ENCODE results near the gene CWC27.

- no peak for TF ChIP-seq CTCF (tag by site-specific recombination; IDR thresholded peaks at IDR 0.05)
- no peak for TF ChIP-seq ZNF211 (tag by site-specific recombination; IDR thresholded peaks at IDR 0.05; ENCODE audit: low read depth)
- TF ChIP-seq, protein P1, sequence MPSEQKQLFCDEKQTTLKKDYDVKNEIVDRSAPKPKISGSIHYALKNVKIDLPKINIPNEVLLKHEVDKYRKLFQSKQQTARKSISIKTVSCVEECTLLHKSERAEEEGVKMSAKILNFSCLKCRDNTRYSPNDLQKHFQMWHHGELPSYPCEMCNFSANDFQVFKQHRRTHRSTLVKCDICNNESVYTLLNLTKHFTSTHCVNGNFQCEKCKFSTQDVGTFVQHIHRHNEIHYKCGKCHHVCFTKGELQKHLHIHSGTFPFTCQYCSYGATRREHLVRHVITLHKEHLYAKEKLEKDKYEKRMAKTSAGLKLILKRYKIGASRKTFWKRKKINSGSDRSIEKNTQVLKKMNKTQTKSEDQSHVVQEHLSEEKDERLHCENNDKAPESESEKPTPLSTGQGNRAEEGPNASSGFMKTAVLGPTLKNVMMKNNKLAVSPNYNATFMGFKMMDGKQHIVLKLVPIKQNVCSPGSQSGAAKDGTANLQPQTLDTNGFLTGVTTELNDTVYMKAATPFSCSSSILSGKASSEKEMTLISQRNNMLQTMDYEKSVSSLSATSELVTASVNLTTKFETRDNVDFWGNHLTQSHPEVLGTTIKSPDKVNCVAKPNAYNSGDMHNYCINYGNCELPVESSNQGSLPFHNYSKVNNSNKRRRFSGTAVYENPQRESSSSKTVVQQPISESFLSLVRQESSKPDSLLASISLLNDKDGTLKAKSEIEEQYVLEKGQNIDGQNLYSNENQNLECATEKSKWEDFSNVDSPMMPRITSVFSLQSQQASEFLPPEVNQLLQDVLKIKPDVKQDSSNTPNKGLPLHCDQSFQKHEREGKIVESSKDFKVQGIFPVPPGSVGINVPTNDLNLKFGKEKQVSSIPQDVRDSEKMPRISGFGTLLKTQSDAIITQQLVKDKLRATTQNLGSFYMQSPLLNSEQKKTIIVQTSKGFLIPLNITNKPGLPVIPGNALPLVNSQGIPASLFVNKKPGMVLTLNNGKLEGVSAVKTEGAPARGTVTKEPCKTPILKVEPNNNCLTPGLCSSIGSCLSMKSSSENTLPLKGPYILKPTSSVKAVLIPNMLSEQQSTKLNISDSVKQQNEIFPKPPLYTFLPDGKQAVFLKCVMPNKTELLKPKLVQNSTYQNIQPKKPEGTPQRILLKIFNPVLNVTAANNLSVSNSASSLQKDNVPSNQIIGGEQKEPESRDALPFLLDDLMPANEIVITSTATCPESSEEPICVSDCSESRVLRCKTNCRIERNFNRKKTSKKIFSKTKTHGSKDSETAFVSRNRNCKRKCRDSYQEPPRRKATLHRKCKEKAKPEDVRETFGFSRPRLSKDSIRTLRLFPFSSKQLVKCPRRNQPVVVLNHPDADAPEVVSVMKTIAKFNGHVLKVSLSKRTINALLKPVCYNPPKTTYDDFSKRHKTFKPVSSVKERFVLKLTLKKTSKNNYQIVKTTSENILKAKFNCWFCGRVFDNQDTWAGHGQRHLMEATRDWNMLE (tag by site-specific recombination; conservative IDR thresholded peaks at IDR 0.05; ENCODE audit: low read depth), result no peak
- TF ChIP-seq ZBTB11 (tag by site-specific recombination; conservative IDR thresholded peaks at IDR 0.05; ENCODE audit: low read depth), result no peak
- TF ChIP-seq ZBTB49 (tag by site-specific recombination; IDR thresholded peaks at IDR 0.05; ENCODE audit: low read depth), result no peak
Observed at GRCh38 chr5:65034813-65035209, 266.1 kb downstream of the CWC27 start.
